Karpas-422 (cell line): ENCODE measurements around the gene CMPK1. TPM values are rescaled to one million over a fixed set of nuclear protein-coding genes. Genes with fewer than 3 reads are reported as not detected.

Experiments
- DNase-seq: peaks from one replicate; pipeline ENCODE4 v3.0.0-alpha.2; 2015
- H2AFZ ChIP-seq: fragments of 200-600 bp; sonication (generic); 2 replicates; pipeline ENCODE4 v1.6.1; 2014; ENCODE audit warnings: antibody characterized with exemption, low read length, mixed read lengths
- H3K27ac ChIP-seq: fragments of 200-600 bp; sonication (generic); 2 replicates; pipeline ENCODE4 v1.5.1; 2014; ENCODE audit warnings: mild to moderate bottlenecking, low read length, moderate library complexity
- H3K27me3 ChIP-seq: fragments of 200-600 bp; sonication (generic); 2 replicates; pipeline ENCODE4 v1.6.1; 2014; ENCODE audit warnings: low read length, mixed read lengths
- H3K36me3 ChIP-seq: fragments of 200-600 bp; sonication (generic); 2 replicates; pipeline ENCODE4 v1.6.1; 2014; ENCODE audit warnings: low read length, mixed read lengths; ENCODE audit not compliant: insufficient read depth
- H3K4me1 ChIP-seq: fragments of 200-600 bp; sonication (generic); 2 replicates; pipeline ENCODE4 v1.6.1; 2014; ENCODE audit warnings: mild to moderate bottlenecking, low read length, mixed read lengths
- H3K4me2 ChIP-seq: fragments of 200-600 bp; sonication (generic); 2 replicates; pipeline ENCODE4 v1.6.1; 2014; ENCODE audit warnings: low read length, low read depth, mild to moderate bottlenecking; ENCODE audit not compliant: poor library complexity, severe bottlenecking
- H3K4me3 ChIP-seq: fragments of 200-600 bp; sonication (generic); 2 replicates; pipeline ENCODE4 v1.5.1; 2014; ENCODE audit warnings: mild to moderate bottlenecking, antibody characterized with exemption, low read length, mixed read lengths
- H3K79me2 ChIP-seq: fragments of 200-600 bp; sonication (generic); 2 replicates; pipeline ENCODE4 v1.6.1; 2014; ENCODE audit warnings: mild to moderate bottlenecking, low read length, mixed read lengths
- H3K9ac ChIP-seq: fragments of 200-600 bp; sonication (generic); 2 replicates; pipeline ENCODE4 v1.6.0; 2014; ENCODE audit warnings: low read length
- H3K9me2 ChIP-seq: fragments of 200-600 bp; sonication (generic), shearing (Covaris generic); replicated peaks from 2 replicates; pipeline ENCODE4 v1.6.0; 2014; ENCODE audit warnings: mild to moderate bottlenecking, low read length, moderate library complexity; ENCODE audit not compliant: insufficient read depth
- H3K9me3 ChIP-seq: fragments of 300-700, 200-600 bp; sonication (generic); 2 replicates; pipeline ENCODE4 v1.6.1; 2014; ENCODE audit warnings: low read length, mixed read lengths
- H4K20me1 ChIP-seq: fragments of 200-600 bp; sonication (generic); 2 replicates; pipeline ENCODE4 v1.6.1; 2014; ENCODE audit warnings: mild to moderate bottlenecking, antibody characterized with exemption, low read length, low read depth; ENCODE audit not compliant: insufficient read depth
- total RNA-seq: library from RNA; depleted of rRNA; stranded (reverse); fragments of >200 nt; shearing (Covaris generic); gene quantifications from 2 replicates; pipeline ENCODE4 v1.2.3, GENCODE V29; 2014; ENCODE audit warnings: low replicate concordance

The CMPK1 gene
- total RNA-seq, 1 experiment from 2014 or later, result 166 TPM

GRCh38 chr1:47412437-47412836 lies 78.8 kb downstream of the CMPK1 start:
- no peak overlapping the region for H3K4me2 ChIP-seq
- H3K4me1 ChIP-seq, result peaks cover under 1% of the 10 kb centered on the region
- no peaks in the 10 kb centered on the region for H3K9me2 ChIP-seq
- no peaks in the 10 kb centered on the region for H3K27me3 ChIP-seq
- no peaks in the 10 kb centered on the region for H3K36me3 ChIP-seq
- H3K4me3 ChIP-seq, result no peak overlapping the region
- no peaks in the 10 kb centered on the region for H3K79me2 ChIP-seq
- H3K9me3 ChIP-seq, result no peaks in the 10 kb centered on the region
- no peak overlapping the region for H2AFZ ChIP-seq
- H3K27ac ChIP-seq, result no peak overlapping the region
- no peak for DNase-seq
- no peak overlapping the region for H3K9ac ChIP-seq
- H4K20me1 ChIP-seq, result peaks cover 11% of the 10 kb centered on the region; the same call in 1 of the 2 replicates

DNA sequence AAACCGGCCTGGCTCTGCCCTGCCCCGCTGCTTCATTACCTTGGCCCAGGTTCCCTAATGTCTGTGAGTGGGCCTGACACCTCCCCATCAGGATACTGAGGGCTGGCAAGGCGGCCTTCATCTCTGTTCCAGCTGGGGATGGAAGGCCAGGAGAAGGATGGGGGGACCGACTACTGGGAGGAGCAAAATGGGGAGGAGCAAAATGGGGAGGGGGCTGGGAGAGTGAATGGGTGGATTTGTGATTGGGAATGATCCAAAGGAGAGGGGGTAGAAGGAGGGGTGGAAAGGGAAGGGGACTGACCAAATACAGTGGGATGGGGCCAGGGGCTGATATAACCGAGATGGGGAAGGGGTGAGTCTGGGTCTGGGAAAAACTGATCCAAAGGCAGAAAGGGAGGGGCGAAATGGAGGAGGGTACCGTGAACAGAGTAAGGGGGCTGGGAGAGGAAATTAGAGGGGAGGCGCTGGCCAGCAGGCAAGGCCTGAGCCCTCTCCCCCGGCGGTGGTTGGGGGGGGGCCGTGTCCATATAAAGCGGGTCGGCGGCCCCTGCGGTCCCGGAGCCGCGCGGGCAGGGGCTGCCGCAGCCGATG lies 82.2 kb downstream of the CMPK1 start, which contains the start of gene FOXE3:
Gene FOXE3 (plus strand): TSS at position 558 of the 591 bp plus-strand sequence. CDS start 31 bp downstream, at position 589.
- Histone ChIP-seq H3K4me2 (no peak within 1 kb of the TSS), H3K36me3 (no peaks in the 10 kb centered on the region), H3K27me3 (no peaks in the 10 kb centered on the region), H3K79me2 (no peaks in the 10 kb centered on the region), H3K9me3 (no peaks in the 10 kb centered on the region), H3K27ac (no peak within 1 kb of the TSS), H3K9ac (no peak within 1 kb of the TSS), H3K4me3 (no peak within 1 kb of the TSS), H4K20me1 (peaks cover 11% of the 10 kb centered on the region; the same call in 1 of the 2 replicates), H2AFZ (no peak within 1 kb of the TSS), H3K4me1 (no peaks in the 10 kb centered on the region), H3K9me2 (no peaks in the 10 kb centered on the region)
- DNase-seq, result no peak

DNA sequence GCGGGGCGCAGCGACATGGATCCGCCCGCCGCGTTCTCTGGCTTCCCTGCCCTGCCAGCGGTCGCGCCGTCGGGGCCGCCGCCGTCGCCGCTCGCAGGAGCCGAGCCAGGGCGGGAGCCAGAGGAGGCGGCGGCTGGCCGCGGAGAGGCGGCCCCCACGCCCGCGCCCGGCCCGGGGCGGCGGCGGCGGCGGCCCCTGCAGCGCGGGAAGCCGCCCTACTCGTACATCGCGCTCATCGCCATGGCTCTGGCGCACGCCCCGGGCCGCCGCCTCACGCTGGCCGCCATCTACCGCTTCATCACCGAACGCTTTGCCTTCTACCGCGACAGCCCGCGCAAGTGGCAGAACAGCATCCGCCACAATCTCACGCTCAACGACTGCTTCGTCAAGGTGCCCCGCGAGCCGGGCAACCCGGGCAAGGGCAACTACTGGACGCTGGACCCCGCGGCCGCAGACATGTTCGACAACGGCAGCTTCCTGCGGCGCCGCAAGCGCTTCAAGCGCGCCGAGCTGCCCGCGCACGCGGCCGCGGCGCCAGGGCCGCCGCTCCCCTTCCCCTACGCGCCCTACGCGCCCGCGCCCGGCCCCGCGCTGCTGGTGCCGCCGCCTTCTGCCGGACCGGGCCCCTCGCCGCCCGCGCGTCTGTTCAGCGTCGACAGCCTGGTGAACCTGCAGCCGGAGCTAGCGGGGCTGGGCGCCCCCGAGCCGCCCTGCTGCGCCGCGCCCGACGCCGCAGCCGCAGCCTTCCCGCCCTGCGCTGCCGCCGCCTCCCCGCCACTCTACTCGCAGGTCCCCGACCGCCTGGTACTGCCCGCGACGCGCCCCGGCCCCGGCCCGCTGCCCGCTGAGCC lies 83.0 kb downstream of the CMPK1 start:
- Histone ChIP-seq H3K9ac (no peak overlapping the region), H2AFZ (no peak overlapping the region), H3K9me2 (no peaks in the 10 kb centered on the region), H3K27ac (no peak overlapping the region), H4K20me1 (0 out of 2 replicates have a peak, but pooled peaks cover 7% of the 10 kb centered on the region), H3K4me1 (no peaks in the 10 kb centered on the region), H3K79me2 (no peaks in the 10 kb centered on the region), H3K9me3 (no peaks in the 10 kb centered on the region), H3K4me2 (no peak overlapping the region), H3K27me3 (no peaks in the 10 kb centered on the region), H3K36me3 (no peaks in the 10 kb centered on the region), H3K4me3 (no peak overlapping the region)
- DNase-seq, result no peak

GRCh38 chr1:47417170-47418044 lies 83.8 kb downstream of the CMPK1 start:
- Histone ChIP-seq H3K9me3 (no peaks in the 10 kb centered on the region), H2AFZ (no peak overlapping the region), H3K9me2 (no peaks in the 10 kb centered on the region), H3K4me3 (no peak overlapping the region), H3K9ac (no peak overlapping the region), H4K20me1 (0 out of 2 replicates have a peak, but pooled peaks cover 7% of the 10 kb centered on the region), H3K4me2 (no peak overlapping the region), H3K36me3 (no peaks in the 10 kb centered on the region), H3K27ac (no peak overlapping the region), H3K27me3 (no peaks in the 10 kb centered on the region), H3K4me1 (no peaks in the 10 kb centered on the region), H3K79me2 (no peaks in the 10 kb centered on the region)
- DNase-seq, result no peak

DNA sequence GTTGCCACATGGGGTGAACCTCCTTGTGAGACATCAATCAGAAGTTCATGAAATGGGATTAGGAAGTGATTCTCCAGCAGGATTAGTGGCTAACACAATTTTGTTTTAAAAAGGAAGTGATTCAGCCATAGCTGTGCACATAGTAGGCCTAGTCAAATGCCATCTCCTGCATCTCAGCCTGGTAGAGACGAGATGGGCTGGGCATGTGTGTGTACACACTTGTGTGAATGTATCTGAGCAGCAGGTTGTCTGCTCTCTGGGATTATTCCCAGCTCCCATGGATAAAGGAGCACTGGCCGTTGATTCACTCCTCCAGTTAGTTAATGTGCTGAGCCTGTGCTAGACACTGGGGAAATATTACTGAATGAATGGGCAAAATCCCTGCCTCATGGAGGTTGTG lies 84.5 kb downstream of the CMPK1 start:
- no peaks in the 10 kb centered on the region for H3K9me3 ChIP-seq
- H3K27me3 ChIP-seq, result no peaks in the 10 kb centered on the region
- H3K4me3 ChIP-seq, result no peak overlapping the region
- H3K9ac ChIP-seq, result no peak overlapping the region
- H3K9me2 ChIP-seq, result no peaks in the 10 kb centered on the region
- 0 out of 2 replicates have a peak, but pooled peaks cover 7% of the 10 kb centered on the region for H4K20me1 ChIP-seq
- no peak overlapping the region for H3K27ac ChIP-seq
- H3K4me2 ChIP-seq, result no peak overlapping the region
- no peaks in the 10 kb centered on the region for H3K36me3 ChIP-seq
- no peaks in the 10 kb centered on the region for H3K4me1 ChIP-seq
- H2AFZ ChIP-seq, result no peak overlapping the region
- H3K79me2 ChIP-seq, result no peaks in the 10 kb centered on the region
- no peak for DNase-seq

- Histone ChIP-seq H3K27ac (no peak overlapping the region), H3K36me3 (no peaks in the 10 kb centered on the region), H4K20me1 (peaks cover 9% of the 10 kb centered on the region; the same call in 1 of the 2 replicates), H3K9me3 (no peaks in the 10 kb centered on the region), H3K4me1 (no peaks in the 10 kb centered on the region), H3K4me2 (no peak overlapping the region), H2AFZ (no peak overlapping the region), H3K27me3 (no peaks in the 10 kb centered on the region), H3K79me2 (no peaks in the 10 kb centered on the region), H3K9ac (no peak overlapping the region), H3K9me2 (no peaks in the 10 kb centered on the region), H3K4me3 (no peak overlapping the region)
- DNase-seq, result no peak
These were observed 85.2 kb downstream of the CMPK1 start for GRCh38 chr1:47418681-47419325.

DNA sequence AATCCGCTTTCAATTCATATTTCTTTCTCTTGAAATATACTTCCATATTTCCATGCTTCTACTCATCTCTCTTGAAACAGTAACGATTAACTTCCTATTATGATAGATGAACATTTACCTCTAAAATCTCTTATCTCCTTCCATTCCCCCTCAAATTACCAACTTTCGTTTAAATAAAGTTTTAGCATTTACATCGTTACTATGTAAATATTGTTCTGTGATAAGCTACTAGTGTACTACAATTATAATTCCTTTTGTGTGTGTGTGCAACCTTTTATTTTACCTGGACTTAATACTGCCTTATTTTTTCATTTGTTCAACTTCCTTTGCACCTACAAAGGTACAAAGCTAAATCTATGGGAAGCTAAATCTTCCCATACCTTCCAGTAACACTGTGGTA lies 87.0 kb downstream of the CMPK1 start:
- H3K79me2 ChIP-seq, result no peaks in the 10 kb centered on the region
- H3K4me1 ChIP-seq, result no peaks in the 10 kb centered on the region
- no peaks in the 10 kb centered on the region for H3K36me3 ChIP-seq
- DNase-seq, result no peak
- H3K27me3 ChIP-seq, result no peaks in the 10 kb centered on the region
- H3K4me2 ChIP-seq, result no peak overlapping the region
- H3K27ac ChIP-seq, result no peak overlapping the region
- H3K9me3 ChIP-seq, result no peaks in the 10 kb centered on the region
- H2AFZ ChIP-seq, result no peak overlapping the region
- H4K20me1 ChIP-seq, result peaks cover 8% of the 10 kb centered on the region
- no peaks in the 10 kb centered on the region for H3K9me2 ChIP-seq
- H3K4me3 ChIP-seq, result no peak overlapping the region
- H3K9ac ChIP-seq, result no peak overlapping the region
